Suprapubic skin (tissue), 4 donors: Measurements from ENCODE around the gene RPS6KA2.

Experiments used
- EP300 ChIP-seq: sonication (generic); formaldehyde crosslinking; IDR thresholded peaks from one replicate; pipeline ENCODE4 v1.6.1; 2017; ENCODE audit warnings: antibody characterized with exemption
- POLR2A ChIP-seq, 2 donors: fragments of 450-650 bp; IDR thresholded peaks; one replicate each; pipeline ENCODE4 v1.6.1; 2017; ENCODE audit warnings: antibody characterized with exemption in 2 of 2, mild to moderate bottlenecking in 2 of 2, moderate library complexity in 2 of 2
- POLR2AphosphoS5 ChIP-seq, 3 donors: sonication (generic); formaldehyde crosslinking; IDR thresholded peaks; one replicate each; pipeline ENCODE4 v1.6.1; 2017; ENCODE audit warnings: antibody characterized with exemption in 3 of 3
- TF ChIP-seq, protein P1 (sequence below), 2 donors: fragments of 200-600 bp in 1 of 2; fragments of 450-650 bp in 1 of 2; sonication (generic) in 1 of 2; IDR thresholded peaks; one replicate each; pipeline ENCODE4 v1.5.1; 2016 to 2019; ENCODE audit warnings: antibody characterized with exemption in 2 of 2, mild to moderate bottlenecking in 1 of 2, moderate library complexity in 1 of 2

GRCh38 chr6:166653639-166653941 is 26.5 kb upstream of the RPS6KA2 start:
- TF ChIP-seq, protein P1, sequence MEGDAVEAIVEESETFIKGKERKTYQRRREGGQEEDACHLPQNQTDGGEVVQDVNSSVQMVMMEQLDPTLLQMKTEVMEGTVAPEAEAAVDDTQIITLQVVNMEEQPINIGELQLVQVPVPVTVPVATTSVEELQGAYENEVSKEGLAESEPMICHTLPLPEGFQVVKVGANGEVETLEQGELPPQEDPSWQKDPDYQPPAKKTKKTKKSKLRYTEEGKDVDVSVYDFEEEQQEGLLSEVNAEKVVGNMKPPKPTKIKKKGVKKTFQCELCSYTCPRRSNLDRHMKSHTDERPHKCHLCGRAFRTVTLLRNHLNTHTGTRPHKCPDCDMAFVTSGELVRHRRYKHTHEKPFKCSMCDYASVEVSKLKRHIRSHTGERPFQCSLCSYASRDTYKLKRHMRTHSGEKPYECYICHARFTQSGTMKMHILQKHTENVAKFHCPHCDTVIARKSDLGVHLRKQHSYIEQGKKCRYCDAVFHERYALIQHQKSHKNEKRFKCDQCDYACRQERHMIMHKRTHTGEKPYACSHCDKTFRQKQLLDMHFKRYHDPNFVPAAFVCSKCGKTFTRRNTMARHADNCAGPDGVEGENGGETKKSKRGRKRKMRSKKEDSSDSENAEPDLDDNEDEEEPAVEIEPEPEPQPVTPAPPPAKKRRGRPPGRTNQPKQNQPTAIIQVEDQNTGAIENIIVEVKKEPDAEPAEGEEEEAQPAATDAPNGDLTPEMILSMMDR (IDR thresholded peaks at IDR 0.05), result no peak
- TF ChIP-seq POLR2A (IDR thresholded peaks at IDR 0.05) (no peak), EP300 (no peak), POLR2AphosphoS5 (IDR thresholded peaks at IDR 0.05) (no peak)
